GM12873 (cell line): ENCODE data around the gene PRR5L.

Source experiments
- TF ChIP-seq, protein P1 (sequence below): IDR thresholded peaks from 2 replicates; pipeline ENCODE4 v1.5.1; 2012; ENCODE audit warnings: low read depth, mild to moderate bottlenecking, moderate library complexity, low read length, control low read depth; ENCODE audit not compliant: insufficient read depth; ENCODE audit errors: missing control alignments

PRR5L gene

DNA sequence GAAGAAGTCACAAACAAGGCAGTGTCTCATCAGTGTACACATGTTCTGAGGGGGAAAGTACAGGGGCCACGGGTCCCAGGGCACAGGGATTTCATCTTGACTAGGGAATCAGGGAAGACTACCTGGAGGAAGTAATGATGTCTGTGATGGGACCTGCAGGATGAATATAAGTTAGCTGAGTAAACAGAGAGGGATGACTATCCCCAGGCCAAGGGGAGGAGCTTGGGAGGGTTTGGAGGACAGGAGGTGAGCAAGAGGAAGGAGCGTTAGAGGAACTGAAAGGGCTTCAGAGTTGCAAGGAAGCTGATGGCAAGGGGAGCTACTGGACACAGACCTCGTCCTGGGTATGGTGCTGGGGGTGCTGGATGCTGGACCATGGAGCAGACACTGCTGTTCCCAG, 157.6 kb downstream of the PRR5L start:
- TF ChIP-seq, protein P1, sequence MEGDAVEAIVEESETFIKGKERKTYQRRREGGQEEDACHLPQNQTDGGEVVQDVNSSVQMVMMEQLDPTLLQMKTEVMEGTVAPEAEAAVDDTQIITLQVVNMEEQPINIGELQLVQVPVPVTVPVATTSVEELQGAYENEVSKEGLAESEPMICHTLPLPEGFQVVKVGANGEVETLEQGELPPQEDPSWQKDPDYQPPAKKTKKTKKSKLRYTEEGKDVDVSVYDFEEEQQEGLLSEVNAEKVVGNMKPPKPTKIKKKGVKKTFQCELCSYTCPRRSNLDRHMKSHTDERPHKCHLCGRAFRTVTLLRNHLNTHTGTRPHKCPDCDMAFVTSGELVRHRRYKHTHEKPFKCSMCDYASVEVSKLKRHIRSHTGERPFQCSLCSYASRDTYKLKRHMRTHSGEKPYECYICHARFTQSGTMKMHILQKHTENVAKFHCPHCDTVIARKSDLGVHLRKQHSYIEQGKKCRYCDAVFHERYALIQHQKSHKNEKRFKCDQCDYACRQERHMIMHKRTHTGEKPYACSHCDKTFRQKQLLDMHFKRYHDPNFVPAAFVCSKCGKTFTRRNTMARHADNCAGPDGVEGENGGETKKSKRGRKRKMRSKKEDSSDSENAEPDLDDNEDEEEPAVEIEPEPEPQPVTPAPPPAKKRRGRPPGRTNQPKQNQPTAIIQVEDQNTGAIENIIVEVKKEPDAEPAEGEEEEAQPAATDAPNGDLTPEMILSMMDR = no peak

DNA sequence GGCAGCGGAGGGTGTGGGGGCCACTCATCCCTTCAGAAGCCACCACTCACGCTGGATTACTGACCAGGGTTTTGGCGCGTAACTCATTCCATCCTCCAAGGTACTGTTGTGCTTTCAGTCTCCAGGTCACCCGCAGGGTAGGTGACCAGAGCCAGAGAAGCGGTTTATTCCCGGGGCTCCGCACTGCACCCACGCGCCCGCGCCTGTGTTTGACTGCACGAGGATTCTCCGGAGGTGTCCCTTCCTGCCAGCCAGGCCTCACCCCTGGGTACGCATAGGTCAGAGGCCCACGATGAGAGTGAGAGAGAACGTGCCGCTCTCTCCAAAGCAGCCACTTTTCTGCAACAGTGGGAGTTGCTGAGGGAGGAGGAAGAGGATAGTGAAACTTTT, 158.5 kb downstream of the PRR5L start:
- TF ChIP-seq, protein P1 = no peak

DNA sequence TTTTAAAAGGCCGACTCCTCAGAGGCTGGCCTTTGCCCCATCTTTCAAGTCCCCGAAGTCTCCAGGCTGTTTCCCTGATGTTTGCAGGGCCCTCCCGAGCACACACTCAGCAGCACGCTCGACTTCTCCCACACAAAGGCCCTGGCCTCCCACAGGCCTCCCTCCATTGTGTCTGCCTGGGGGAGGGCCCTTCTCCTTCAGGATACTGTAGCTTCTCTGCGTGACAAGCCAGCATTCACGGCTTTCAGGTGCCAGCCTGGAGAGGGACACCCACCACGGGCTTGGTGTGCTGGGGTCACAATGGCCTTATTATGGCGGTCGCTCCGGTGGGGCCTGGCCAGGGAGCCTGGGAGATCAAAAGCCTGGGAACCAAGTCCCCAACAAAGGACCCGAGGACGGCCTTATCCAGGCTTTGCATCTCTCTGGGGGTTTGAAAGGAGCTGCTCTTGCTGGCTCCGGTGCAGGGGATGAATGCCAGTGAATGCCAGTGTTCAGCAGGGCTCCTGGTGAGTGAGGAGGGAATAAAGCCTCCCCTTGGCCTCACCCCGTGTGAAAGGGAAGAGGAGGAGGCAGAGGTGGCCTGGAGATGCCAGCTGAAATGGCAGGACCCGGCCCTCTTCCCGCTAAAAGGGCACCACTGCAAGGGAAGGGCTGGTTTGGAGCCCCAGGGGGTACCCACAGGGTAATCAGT, 159.0 kb downstream of the PRR5L start:
- TF ChIP-seq, protein P1 = no peak

DNA sequence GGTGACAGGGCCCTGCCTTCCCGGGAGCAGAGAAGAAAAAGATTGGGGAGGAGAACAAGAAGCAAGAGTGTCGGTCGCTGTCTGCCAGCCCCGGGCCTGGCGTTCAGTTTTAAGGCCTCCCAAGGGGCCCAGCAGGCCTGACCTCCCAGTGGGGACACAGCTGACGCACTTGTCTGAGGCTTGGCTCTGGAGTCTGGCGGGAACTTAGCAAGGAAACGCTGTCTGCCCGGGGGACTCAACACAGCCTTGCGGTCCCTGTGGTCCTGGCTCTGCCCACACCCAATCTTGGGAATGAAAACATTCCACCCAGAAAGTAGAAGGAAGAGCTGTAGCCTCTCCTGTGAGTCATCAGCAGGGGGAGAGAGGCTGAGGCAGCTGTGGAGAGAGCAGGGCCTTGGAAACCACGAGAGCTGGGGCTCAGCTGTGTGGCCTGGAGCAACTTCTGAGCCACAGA, 159.6 kb downstream of the PRR5L start:
- TF ChIP-seq, protein P1 = no peak

DNA sequence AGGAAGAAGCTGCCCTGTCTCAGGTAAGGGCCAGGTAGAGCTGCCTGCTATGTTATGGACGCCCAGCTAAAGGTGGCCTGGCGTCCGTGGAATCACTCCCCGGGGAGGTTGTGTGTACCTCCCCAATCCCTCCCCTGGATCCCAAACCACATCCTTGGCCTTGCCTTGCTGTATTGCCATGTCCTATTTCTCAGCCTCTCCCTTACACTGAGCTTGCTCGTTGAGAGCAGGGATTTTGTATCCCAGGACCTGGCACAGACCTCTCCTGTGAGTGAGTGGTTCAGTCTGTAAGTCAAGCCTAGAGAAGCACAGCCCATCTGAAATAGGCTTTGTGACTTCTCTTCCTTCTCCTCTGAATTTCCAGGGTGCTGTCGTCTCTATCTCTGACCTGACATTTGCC, 160.1 kb downstream of the PRR5L start:
- TF ChIP-seq, protein P1 = no peak

DNA sequence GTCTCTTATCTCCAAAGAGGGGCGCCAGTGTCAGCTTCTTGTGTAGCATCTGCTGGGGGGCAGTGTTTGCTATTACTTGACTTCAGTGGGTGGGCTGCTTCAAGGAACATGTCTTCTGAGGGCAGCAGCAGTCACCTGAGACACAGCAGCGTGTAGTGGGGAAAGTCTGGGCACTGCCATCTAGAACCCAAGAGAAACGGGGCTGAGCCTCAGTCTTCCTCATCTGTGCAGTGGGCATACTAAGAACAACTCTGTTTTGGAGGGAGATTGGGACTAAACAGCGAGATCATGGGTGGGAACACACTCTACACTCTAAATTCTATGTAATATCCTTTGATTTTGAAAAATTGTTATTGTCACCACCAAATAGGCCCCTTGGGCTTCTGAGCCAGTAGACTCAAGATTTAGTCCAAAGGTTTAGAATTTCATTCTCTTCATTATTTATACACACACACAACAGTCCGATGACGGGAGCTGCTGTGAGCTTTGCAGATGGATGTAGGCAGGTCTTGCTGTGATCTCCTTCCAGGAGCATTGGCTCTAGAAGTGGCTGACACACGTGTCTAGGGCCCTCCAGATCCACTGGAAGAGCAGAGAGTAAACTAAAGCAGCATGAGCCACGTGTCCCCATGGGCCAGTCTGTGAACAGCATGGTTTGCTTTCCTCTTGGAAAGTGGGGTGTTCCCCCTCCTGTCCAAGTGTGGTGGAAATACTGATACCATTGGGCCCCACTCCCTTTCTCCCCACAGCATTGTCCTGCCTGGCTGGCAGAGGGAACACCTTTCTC, 162.2 kb downstream of the PRR5L start:
- TF ChIP-seq, protein P1 = no peak

DNA sequence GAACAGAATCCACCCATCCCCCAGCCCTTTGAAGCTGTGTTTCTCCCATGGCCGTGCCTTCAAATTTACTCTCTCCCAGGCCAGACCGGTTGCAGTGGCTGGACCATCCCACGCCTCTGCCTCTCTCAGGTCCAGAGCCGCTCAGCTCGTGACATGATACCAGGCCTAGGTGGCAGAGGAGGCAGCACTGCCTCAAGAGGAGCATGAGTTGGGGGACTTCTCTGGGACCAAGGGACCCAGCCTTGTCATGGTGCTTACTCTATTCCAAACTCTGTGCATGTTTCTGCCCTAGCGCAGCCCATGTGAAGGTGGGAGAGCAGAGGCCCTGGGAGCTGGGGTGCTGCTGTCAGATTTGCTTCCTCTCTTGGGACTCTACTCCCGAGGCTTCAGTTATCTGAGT, 163.0 kb downstream of the PRR5L start:
- TF ChIP-seq, protein P1 = no peak
